NOMO-1 (cell line): Measurements from ENCODE around the gene LRRFIP1.
A peak's percentile ranks its signal among the peaks of the same experiment; 100 is the strongest.

Experiments
- DNase-seq, 2 experiments: peaks; one replicate each; lab custom pipeline; 2025; ENCODE audit not compliant: unreplicated experiment in 2 of 2; lab: John Stamatoyannopoulos, UW

LRRFIP1 gene

DNA sequence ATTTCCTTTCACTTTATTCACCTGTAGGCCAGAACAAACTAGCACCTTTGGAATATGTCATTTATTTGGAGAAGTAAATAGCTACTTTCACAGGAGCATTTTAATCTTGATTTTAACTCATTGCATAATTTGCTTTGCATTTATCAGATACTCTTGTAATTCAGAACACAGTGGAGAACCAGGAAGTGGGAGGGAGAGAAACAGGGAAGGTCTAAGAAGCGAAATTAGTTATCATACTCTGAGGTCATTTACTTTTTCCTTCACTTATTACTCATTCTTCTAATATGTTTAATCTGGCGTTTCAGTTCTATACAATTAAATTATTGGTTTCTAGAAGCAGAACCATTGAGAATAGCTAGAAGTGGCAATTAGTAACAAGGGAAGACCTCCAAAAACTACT is 191.8 kb downstream of the LRRFIP1 start:
- DNase-seq, result peak in 1 of 2 experiments; percentile 26

DNA sequence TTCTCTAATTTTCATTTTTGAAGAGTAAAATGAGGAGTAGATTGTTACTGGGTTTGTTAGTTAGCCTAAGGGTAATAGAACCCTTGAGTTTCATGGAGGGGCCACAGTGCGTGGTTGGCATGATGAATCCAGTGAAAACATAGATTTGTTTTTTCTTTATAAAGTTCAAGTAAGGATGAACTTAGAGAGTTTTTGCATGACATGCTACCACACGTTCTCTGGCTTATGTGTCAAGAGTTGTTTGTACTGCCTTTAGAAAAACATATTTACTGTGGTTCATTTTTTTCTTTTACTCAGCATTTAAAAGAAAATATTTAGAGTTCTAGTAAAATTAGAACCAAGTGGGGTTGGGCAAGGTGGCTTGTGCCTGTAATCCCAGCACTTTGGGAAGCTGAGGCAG is 193.0 kb downstream of the LRRFIP1 start:
- DNase-seq, result no peak

DNA sequence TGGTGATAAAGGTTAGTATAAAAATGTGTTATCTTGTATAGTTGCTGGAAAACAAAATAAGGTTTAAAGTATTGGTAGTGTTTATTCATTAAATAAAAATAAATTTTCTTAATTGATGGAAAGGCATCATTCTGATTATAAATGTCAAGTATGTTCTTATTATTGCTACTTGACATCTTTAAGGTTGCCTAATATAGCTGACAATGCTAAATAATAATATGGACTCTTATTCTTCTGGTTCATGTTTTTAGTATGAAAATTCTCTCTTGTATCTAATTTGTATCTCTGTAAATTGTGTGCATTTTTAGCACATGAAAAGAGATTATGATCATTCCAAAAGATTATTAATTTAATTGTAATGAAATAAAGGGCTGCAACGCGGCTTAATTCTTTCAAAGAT is 196.2 kb downstream of the LRRFIP1 start:
- no peak for DNase-seq

DNA sequence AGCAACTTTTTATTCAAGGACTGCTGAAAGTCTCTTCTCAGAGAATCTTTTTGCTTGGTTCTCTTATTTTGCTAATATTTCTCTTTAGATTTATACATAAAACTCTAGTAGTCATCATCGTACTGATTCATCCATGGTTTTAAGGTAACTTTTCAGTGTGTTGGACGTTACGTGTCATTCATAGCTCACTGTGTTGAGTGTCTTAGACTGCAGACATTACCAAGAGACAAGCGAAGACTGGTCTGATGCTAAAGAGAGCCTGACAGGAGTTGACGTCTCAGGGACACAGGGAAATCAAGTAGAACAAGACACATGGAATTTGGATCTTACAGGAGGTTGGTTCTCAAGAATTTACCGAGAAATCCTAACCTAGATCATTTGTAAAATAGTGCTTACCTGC is 196.7 kb downstream of the LRRFIP1 start:
- DNase-seq, result no peak

DNA sequence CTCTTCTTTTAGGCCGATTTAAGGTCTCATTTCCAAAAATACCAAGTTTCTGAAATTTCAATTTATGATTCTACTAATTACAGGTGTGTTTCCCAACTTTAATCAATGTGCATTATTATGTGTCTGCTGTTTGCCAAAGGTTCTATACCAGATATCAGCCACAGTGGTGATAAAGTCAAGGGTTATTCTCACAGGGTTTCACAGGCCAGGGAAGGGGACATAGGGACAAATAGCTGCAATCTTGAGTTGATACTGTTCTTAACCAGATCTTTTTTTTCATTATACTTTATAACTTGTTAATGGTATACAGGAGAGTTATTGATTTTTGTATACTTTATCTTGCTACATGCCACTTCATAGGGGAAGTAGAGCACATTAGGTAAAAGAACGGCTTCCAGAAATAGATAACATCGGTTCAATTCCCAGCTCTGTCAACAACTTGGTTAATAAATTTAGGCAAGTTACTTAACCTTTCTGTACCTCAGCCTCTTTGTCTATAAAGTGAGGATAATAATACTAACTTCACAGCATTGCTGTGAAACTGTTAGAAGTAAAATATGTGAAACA is 200.1 kb downstream of the LRRFIP1 start:
- no peak for DNase-seq
